PFSK-1 (cell line): ENCODE measurements around the gene SIGLEC1.

Experiments
- POLR2AphosphoS5 ChIP-seq: IDR thresholded peaks from 2 replicates; pipeline ENCODE4 v1.6.1; 2012; ENCODE audit warnings: low read depth, mild to moderate bottlenecking, control low read depth, low read length, moderate library complexity
- SIN3A ChIP-seq: IDR thresholded peaks from 2 replicates; pipeline ENCODE4 v1.6.1; 2012; ENCODE audit warnings: mild to moderate bottlenecking, low read length, moderate library complexity, borderline replicate concordance; ENCODE audit not compliant: insufficient read depth
- TF ChIP-seq, protein P1 (sequence below), 2 experiments: IDR thresholded peaks; 2 replicates each; pipeline versions ENCODE4 v1.6.1 to v1.8.0; 2011 to 2012; ENCODE audit warnings: low read depth in 2 of 2, low read length in 2 of 2, control low read depth in 1 of 2, inconsistent platforms in 1 of 2, mild to moderate bottlenecking in 1 of 2, moderate library complexity in 1 of 2; ENCODE audit not compliant: insufficient read depth in 1 of 2

DNA sequence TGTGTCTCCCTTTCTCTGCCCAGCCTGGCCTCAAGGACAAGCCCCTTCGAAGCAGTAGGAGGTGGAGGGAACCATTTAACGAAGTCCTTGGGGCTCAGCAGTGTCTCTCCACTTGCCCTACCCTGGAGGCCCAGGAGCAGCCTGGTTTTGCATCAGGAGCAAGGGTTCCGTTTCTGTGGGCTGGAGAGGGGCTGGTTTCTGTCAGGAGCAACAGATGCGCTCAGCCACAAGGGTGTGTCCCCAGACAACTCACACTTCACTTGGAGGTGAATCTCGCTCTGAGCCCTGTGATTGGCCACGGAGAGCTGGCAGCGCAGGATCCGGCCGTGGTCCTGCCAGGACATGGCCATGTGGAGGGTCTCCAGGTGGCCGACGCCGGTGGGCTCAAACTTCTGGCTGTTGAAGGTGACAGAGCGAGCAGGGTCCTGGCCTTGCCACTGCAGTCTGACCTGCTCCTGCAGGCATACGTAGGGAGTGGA lies 6.9 kb downstream of the SIGLEC1 start:
- TF ChIP-seq, protein P1, sequence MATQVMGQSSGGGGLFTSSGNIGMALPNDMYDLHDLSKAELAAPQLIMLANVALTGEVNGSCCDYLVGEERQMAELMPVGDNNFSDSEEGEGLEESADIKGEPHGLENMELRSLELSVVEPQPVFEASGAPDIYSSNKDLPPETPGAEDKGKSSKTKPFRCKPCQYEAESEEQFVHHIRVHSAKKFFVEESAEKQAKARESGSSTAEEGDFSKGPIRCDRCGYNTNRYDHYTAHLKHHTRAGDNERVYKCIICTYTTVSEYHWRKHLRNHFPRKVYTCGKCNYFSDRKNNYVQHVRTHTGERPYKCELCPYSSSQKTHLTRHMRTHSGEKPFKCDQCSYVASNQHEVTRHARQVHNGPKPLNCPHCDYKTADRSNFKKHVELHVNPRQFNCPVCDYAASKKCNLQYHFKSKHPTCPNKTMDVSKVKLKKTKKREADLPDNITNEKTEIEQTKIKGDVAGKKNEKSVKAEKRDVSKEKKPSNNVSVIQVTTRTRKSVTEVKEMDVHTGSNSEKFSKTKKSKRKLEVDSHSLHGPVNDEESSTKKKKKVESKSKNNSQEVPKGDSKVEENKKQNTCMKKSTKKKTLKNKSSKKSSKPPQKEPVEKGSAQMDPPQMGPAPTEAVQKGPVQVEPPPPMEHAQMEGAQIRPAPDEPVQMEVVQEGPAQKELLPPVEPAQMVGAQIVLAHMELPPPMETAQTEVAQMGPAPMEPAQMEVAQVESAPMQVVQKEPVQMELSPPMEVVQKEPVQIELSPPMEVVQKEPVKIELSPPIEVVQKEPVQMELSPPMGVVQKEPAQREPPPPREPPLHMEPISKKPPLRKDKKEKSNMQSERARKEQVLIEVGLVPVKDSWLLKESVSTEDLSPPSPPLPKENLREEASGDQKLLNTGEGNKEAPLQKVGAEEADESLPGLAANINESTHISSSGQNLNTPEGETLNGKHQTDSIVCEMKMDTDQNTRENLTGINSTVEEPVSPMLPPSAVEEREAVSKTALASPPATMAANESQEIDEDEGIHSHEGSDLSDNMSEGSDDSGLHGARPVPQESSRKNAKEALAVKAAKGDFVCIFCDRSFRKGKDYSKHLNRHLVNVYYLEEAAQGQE (IDR thresholded peaks at IDR 0.05; ENCODE audit: insufficient read depth in 1 of 2, low read depth in 2 of 2, low read length in 2 of 2) = no peak
- no peak for TF ChIP-seq POLR2AphosphoS5
- TF ChIP-seq SIN3A = no peak
